H1 (cell line): ENCODE measurements around the gene TUT7. TPM values are rescaled to one million over a fixed set of nuclear protein-coding genes. Genes with fewer than 3 reads are reported as not detected.

Experiments used
- ATF3 ChIP-seq: IDR thresholded peaks from 2 replicates; pipeline ENCODE4 v1.6.1; 2011; ENCODE audit warnings: low read depth, mild to moderate bottlenecking, low read length; ENCODE audit not compliant: insufficient read depth
- CEBPB ChIP-seq: IDR thresholded peaks from 2 replicates; pipeline ENCODE4 v1.6.1; 2012; ENCODE audit warnings: low read depth, low read length
- HDAC2 ChIP-seq, 2 experiments: fragments of 300-600 bp in 1 of 2; sonication (generic) in 1 of 2; IDR thresholded peaks; 2 replicates each; pipeline ENCODE4 v1.6.1; 2011 to 2012; ENCODE audit warnings: low read depth in 2 of 2, low read length in 2 of 2, mild to moderate bottlenecking in 2 of 2, moderate library complexity in 2 of 2, borderline replicate concordance in 1 of 2, inconsistent platforms in 1 of 2
- RBBP5 ChIP-seq: IDR thresholded peaks from 2 replicates; pipeline ENCODE4 v1.7.1; 2012; ENCODE audit warnings: low read depth, mild to moderate bottlenecking, inconsistent platforms, low read length, moderate library complexity, borderline replicate concordance
- SP2 ChIP-seq: IDR thresholded peaks from 2 replicates; pipeline ENCODE4 v1.6.1; 2012; ENCODE audit warnings: mild to moderate bottlenecking, low read length, inconsistent platforms
- polyA plus RNA-seq, 7 experiments: library from polyadenylated mRNA; depleted of rRNA in 3 of 7; stranded (reverse) in 5 of 7; unstranded in 2 of 7; fragments of >200 nt in 5 of 7; fragments of 200-250 nt in 2 of 7; gene quantifications; 1 replicate in 5 of 7; 2 replicates in 1 of 7; 4 replicates in 1 of 7; pipeline versions ENCODE4 v1.2.1 to v1.2.3, GENCODE V29; 2011 to 2013; ENCODE audit warnings: missing spikeins in 2 of 7, mixed read lengths in 2 of 7
- total RNA-seq: library from RNA; stranded (reverse); fragmentation: NEBNext Ultra II Directional; extraction: Animal tissue kit (Norgen Biotek cat#: 25700); gene quantifications from 2 replicates; pipeline ENCODE4 v1.2.1, GENCODE V29; 2021

Gene TUT7
- total and polyA plus RNA-seq, 2 of the 8 experiments (the other 6 are each of a cell fraction or from before 2014, with no cell fraction given) = 4.8 to 19.3 TPM

GRCh38 chr9:86340356-86341006, 13.7 kb downstream of the TUT7 start (continued):
- no peak for TF ChIP-seq HDAC2 (IDR thresholded peaks at IDR 0.05; ENCODE audit: borderline replicate concordance in 1 of 2, low read depth in 2 of 2, low read length in 2 of 2)
- TF ChIP-seq ATF3 = no peak
- TF ChIP-seq CEBPB = no peak
- TF ChIP-seq SP2 = no peak
- TF ChIP-seq RBBP5 = no peak
